Thyroid gland (tissue), 4 donors: Measurements from ENCODE around the gene SQSTM1. TPM values are rescaled to one million over a fixed set of nuclear protein-coding genes. Genes with fewer than 3 reads are reported as not detected.

Source experiments
- DNase-seq, 2 donors: peaks; one replicate each; pipeline ENCODE4 v3.0.0-alpha.2; 2019
- H3K27ac ChIP-seq, 3 donors: fragments of 200-600 bp; sonication (generic); 1 replicate in 2 of 3; 2 replicates in 1 of 3; pipeline ENCODE4 v1.5.1; 2016 to 2019; ENCODE audit warnings: mild to moderate bottlenecking in 1 of 3, moderate library complexity in 1 of 3
- H3K27me3 ChIP-seq: fragments of 200-600 bp; sonication (generic); one replicate; pipeline ENCODE4 v1.5.1; 2019
- H3K36me3 ChIP-seq, 2 donors: fragments of 200-600 bp; sonication (generic); one replicate each; pipeline ENCODE4 v1.5.1; 2016 to 2019
- H3K4me1 ChIP-seq, 2 donors: fragments of 200-600 bp; sonication (generic); one replicate each; pipeline ENCODE4 v1.5.1; 2017 to 2019
- H3K4me3 ChIP-seq, 3 donors: fragments of 200-600 bp; sonication (generic); replicated peaks in 1 of 3; 1 replicate in 2 of 3; 2 replicates in 1 of 3; pipeline ENCODE4 v1.5.1; 2016; ENCODE audit warnings: mild to moderate bottlenecking in 1 of 3
- H3K9me3 ChIP-seq: fragments of 200-600 bp; sonication (generic); one replicate; pipeline ENCODE4 v1.5.1; 2017
- CTCF ChIP-seq, 6 experiments: fragments of 200-600 bp in 3 of 6; fragments of 450-650 bp in 3 of 6; sonication (generic) in 3 of 6; IDR thresholded peaks; one replicate each; pipeline ENCODE4 v1.5.1; 2016 to 2019; ENCODE audit warnings: antibody characterized with exemption in 6 of 6, mild to moderate bottlenecking in 2 of 6, inconsistent platforms in 1 of 6, moderate library complexity in 1 of 6
- POLR2A ChIP-seq, 2 donors: fragments of 450-650 bp; IDR thresholded peaks; one replicate each; pipeline ENCODE4 v1.6.1; 2017; ENCODE audit warnings: antibody characterized with exemption in 2 of 2, mild to moderate bottlenecking in 2 of 2, moderate library complexity in 1 of 2
- WGBS, 2 donors: methylation state at CpG; one replicate each; pipeline ENCODE4 v1.1.5; 2017; 5-methylcytosine and 5-hydroxymethylcytosine counted together
- intact Hi-C: fragments of 100-400 bp; cut with DNase I; formaldehyde crosslinking; loops from one replicate; pipeline ENCODE4 v1.15.1; 2023
- total RNA-seq, 4 donors: library from RNA; depleted of rRNA; stranded (reverse); fragments of >200 nt; gene quantifications; one replicate each; pipeline ENCODE4 v1.2.3, GENCODE V29; 2016

The SQSTM1 gene
- total RNA-seq, 4 donors from 2014 or later, result 649 to 1,146 (median 971) TPM

- TF ChIP-seq CTCF (IDR thresholded peaks at IDR 0.05), result no peak
- TF ChIP-seq POLR2A (IDR thresholded peaks at IDR 0.05), result no peak
- Histone ChIP-seq H3K27me3 (no peaks in the 10 kb centered on the region), H3K9me3 (no peaks in the 10 kb centered on the region), H3K4me3 (no peak overlapping the region), H3K4me1 (peaks cover 16 to 45% of the 10 kb centered on the region in 2 donors), H3K27ac (no peak overlapping the region), H3K36me3 (peaks cover 24 to 41% of the 10 kb centered on the region in 2 donors)
- intact Hi-C loops, result loop anchor here (5.0 kb wide), 1 partner anchor 107 kb away; the partner anchor contains the start of gene TBC1D9B
- no peak for DNase-seq
- WGBS, 2 donors, result 88 to 93% methylated on average over 9 to 10 of the region's 12 CpGs
These were observed 20.0 kb upstream of the SQSTM1 start for GRCh38 chr5:179800696-179801201.

DNA sequence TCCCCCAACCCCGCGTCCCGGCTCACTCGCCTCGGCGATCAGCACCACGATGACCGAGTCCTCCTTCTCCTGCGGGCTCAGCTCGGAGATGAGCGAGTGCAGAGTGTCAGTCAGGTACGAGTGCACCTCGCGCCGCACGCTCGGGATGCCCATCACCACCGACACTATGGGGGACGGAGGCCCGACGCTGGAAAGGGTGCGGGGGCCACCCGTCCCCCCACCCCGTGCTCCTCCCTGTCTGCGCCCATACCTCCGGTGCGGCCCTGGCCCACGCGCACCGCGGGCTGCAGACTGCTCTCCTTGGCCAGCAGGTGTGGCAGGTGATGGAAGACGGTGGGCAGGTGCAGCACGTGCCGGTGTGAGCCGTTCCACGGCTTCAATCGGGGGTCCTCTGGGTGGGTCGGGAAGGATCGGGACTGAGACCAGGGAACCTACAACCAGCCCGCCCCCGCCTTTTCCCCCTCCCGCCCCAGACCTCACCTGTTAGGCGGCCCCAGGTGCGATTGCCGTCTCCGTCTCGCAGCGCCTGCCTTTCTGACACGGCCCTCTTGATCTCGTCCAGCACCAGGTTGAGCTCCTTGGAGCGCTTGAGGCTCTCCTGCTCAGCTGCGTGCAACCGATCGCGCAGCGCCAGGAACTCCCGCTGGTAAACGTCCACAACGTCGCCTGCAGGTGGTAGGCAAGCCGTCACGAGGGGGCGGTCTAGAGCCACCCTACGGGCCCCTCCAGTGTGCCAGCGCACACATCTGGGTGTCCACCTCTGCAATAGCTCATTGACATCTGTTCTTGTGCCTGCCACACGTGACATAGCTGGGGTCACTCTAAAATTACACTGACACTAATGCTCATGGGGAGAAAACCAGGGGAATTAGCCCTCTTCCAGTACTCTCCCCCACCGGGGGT is 19.1 kb upstream of the SQSTM1 start:
- TF ChIP-seq CTCF (IDR thresholded peaks at IDR 0.05) (peak; percentile 28 to 81 (median 64)), POLR2A (IDR thresholded peaks at IDR 0.05) (no peak)
- H3K9me3 ChIP-seq, result no peaks in the 10 kb centered on the region
- peak; percentile 89 to 92 for DNase-seq
- H3K4me3 ChIP-seq, result no peak overlapping the region
- intact Hi-C loops, result loop anchor here (5.0 kb wide), 1 partner anchor 106 kb away; the partner anchor contains the start of gene TBC1D9B
- H3K36me3 ChIP-seq, result peaks cover 24 to 41% of the 10 kb centered on the region in 2 donors
- 60 to 62% methylated on average over 31 to 41 of the region's 67 CpGs for WGBS, 2 donors
- no peak overlapping the region for H3K27ac ChIP-seq
- no peaks in the 10 kb centered on the region for H3K27me3 ChIP-seq
- peaks cover 15 to 42% of the 10 kb centered on the region in 2 donors for H3K4me1 ChIP-seq

DNA sequence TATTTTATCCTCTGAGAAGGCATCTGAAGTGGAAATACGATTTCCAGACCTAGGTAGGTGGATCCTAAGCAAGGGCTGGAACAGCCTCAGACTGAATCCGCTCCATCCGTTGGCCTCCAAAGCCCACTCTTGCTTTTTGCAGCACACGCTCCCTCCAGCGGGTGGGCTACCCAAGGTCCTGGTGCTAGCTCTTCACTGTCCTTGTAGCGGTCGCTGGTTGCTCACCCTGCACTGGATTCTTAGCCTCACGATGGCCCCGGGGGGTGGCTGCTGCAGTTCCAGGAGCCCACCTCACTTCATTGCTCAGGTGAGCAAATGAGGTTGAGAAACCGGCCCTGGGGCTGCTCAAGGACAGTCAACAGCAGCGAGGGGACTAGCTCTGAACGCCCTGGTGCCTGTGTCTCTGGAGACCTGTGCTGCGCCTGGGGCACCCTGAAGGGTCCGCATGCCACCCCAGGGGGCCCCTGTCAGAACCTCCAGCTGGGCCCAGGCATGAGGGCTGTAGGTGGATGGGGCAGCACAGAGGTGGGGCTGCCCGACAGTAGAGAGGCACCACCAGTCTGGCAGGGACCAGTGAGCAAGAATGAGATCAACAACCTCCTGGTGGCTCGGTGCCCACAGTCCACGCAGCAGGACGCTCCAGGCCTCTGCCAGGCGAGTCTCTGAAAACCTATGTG is 18.4 kb upstream of the SQSTM1 start:
- WGBS, 2 donors, result 52 to 75% methylated on average over 14 to 16 of the region's 19 CpGs

DNA sequence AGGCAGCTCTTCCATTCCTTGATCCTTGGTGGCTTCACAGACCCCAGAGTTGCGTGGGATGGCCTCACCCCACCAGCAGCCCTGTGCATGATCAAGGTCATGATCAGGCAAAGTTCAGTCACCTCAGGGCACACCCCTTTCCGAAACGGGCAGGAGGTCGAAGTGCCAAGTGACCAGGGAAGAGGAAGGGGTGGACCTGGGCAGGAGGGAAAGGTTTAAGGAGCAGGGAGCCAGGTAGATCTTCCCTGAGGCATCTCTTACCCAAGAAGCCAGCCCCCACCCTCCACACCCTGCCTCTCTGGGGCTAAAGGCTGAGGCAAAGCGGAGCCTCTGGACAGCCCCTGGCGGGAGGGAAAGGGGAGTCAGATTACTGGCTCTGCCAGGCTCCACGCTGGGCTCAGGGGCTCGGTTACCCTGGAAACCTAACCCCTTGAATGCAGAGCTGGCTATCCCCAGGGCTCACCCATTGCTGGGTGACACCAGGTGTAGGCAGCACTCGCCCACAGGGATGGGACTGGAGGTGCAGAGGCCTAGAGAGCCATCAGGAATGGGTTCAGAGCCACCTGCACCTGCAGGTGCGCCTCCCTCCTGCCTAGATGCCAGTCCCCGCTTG is 17.6 kb upstream of the SQSTM1 start:
- intact Hi-C loops, result loop anchor here (5.0 kb wide), 1 partner anchor 104 kb away; the partner anchor contains the start of gene TBC1D9B
- H3K36me3 ChIP-seq, result peaks cover 18 to 32% of the 10 kb centered on the region in 2 donors
- DNase-seq, result no peak
- TF ChIP-seq POLR2A (IDR thresholded peaks at IDR 0.05) (no peak), CTCF (IDR thresholded peaks at IDR 0.05) (no peak)
- WGBS, 2 donors, result 81% methylated on average over 8 to 11 of the region's 11 CpGs
- H3K4me1 ChIP-seq, result peaks cover 13 to 42% of the 10 kb centered on the region in 2 donors
- no peak overlapping the region for H3K4me3 ChIP-seq
- H3K27me3 ChIP-seq, result no peaks in the 10 kb centered on the region
- H3K27ac ChIP-seq, result peak overlapping the region in 1 of 3 donors; percentile 24
- no peaks in the 10 kb centered on the region for H3K9me3 ChIP-seq

More for the DNA sequence above, 18.4 kb upstream of the SQSTM1 start:
- TF ChIP-seq POLR2A (IDR thresholded peaks at IDR 0.05) (no peak), CTCF (IDR thresholded peaks at IDR 0.05) (no peak)
- Histone ChIP-seq H3K27ac (peak overlapping the region in 1 of 3 donors; percentile 24), H3K36me3 (peaks cover 24 to 39% of the 10 kb centered on the region in 2 donors), H3K4me3 (no peak overlapping the region), H3K4me1 (peaks cover 13 to 37% of the 10 kb centered on the region in 2 donors), H3K27me3 (no peaks in the 10 kb centered on the region), H3K9me3 (no peaks in the 10 kb centered on the region)
- intact Hi-C loops, result loop anchor here (5.0 kb wide), 1 partner anchor 105 kb away; the partner anchor contains the start of gene TBC1D9B
- DNase-seq, result peak; percentile 85 to 87
